ENCODE measurements around the gene TRAM2.

Gene TRAM2

GRCh38 chr6:52513896-52514295 is 63.0 kb downstream of the TRAM2 start:
- no peak for TF ChIP-seq CTCF (IDR thresholded peaks at IDR 0.05; ENCODE audit: low read depth, low read length)
- DNase-seq (ENCODE audit: extremely low read depth, low read depth): no peak

DNA sequence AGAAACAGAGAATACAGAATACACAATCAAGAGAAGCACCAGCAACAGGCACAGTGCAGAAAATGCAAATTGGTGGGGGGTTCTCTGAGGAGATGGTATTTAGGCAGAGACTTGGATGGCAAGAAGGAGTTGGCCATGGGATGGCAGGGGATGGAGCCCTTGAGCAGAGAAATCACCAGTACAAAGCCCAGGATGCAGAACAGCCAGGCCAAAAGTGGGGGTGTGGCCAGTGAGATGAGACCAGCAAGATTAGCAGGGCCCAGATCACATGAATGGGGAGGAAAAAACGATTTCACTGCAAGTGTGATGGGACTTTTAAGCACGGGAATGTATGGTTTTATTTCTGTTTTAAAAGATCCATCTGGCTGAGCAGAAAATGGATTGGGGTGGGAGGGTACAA is 63.4 kb downstream of the TRAM2 start:
- no peak for TF ChIP-seq CTCF (IDR thresholded peaks at IDR 0.05; ENCODE audit: low read depth, low read length)
- no peak for DNase-seq (ENCODE audit: extremely low read depth, low read depth)

DNA sequence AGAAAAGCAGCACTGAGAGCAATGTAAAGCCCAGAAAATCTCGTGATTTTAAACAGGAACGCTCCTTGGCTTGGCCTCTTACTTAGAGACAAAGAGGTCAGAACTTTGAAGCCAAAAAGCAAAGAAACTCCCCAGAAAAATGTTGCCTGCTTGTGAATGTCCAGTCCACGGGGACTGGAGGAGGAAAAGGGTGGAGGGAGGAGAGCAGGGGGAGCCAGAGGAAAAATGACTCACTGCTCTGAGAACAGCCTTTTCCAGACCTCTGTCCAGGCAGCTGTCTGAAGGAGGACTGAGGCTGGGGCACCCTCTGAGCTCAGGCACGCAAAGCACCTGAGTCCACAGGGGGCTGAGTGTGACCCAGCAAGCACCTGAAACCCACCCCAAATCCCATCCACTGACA is 64.7 kb downstream of the TRAM2 start:
- TF ChIP-seq CTCF (IDR thresholded peaks at IDR 0.05; ENCODE audit: low read depth, low read length): no peak
- no peak for DNase-seq (ENCODE audit: extremely low read depth, low read depth)

GRCh38 chr6:52511572-52512151 is 65.2 kb downstream of the TRAM2 start:
- TF ChIP-seq CTCF (IDR thresholded peaks at IDR 0.05; ENCODE audit: low read depth, low read length): no peak
- no peak for DNase-seq (ENCODE audit: extremely low read depth, low read depth)

- TF ChIP-seq CTCF (IDR thresholded peaks at IDR 0.05; ENCODE audit: low read depth, low read length): no peak
- no peak for DNase-seq (ENCODE audit: extremely low read depth, low read depth)
Observed at GRCh38 chr6:52511163-52511562, 65.7 kb downstream of the TRAM2 start.

DNA sequence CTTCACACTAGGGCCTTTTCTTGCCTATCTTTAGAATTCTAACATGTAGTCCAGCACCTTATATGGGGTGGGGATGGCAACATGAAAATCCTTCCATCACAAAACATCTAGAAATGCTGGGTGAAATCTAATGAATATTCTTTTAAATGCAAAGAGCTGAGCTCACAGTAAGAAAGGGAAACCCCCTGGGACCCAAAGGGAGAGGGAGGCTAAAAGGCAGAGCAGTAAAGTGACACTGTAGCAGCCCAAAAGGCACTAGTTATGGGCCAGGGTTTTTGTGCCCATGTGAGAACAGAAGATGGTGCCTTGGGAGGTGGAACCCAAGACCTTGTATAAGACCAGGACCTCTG is 66.7 kb downstream of the TRAM2 start:
- TF ChIP-seq CTCF (IDR thresholded peaks at IDR 0.05; ENCODE audit: low read depth, low read length): no peak
- DNase-seq (ENCODE audit: extremely low read depth, low read depth): no peak

- TF ChIP-seq CTCF (IDR thresholded peaks at IDR 0.05; ENCODE audit: low read depth, low read length): no peak
- no peak for DNase-seq (ENCODE audit: extremely low read depth, low read depth)
Observed at GRCh38 chr6:52509281-52510212, 67.3 kb downstream of the TRAM2 start.
